GM18858 (cell line): ENCODE measurements around the gene NXT1.

ENCODE experiments used
- ATAC-seq: cut with Tn5 transposase; IDR thresholded peaks from one replicate; pipeline ENCODE4 v1.9.1; 2021; ENCODE audit not compliant: unreplicated experiment

The NXT1 gene

GRCh38 chr20:23386304-23387117 is 35.9 kb downstream of the NXT1 start:
- ATAC-seq = no peak

- ATAC-seq = no peak
Observed at GRCh38 chr20:23387118-23387443, 36.5 kb downstream of the NXT1 start.

DNA sequence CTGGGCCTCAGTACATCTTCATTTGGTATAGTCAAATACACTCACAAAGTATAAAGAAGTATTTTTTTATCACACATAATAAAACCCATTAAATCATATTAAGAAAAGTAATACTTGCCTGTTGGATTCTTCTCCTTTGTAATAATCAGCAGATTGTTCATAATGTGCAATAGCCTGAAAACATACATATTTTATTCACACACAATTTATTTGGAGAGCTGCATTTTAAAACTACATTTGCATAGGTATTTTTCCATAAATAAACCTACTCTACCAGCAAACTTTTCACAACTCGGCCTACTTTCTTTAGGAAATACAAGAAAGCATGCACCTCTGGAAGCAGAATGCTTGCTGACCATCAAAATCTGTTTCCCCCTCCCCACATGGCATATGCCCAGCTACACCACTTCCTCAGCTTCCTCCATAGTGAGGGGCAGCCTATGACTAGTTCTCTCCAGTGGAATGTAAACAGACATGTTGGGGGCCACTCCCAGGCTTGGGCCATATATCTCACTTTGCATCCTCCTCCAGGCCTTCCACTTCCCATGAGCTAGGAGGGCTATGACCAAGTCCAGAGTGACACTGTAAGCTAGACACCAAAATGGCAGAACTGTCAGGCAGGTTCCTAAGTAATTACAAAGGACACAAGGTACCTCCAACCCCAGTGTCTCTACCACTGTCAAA is 39.6 kb downstream of the NXT1 start:
- no peak for ATAC-seq

DNA sequence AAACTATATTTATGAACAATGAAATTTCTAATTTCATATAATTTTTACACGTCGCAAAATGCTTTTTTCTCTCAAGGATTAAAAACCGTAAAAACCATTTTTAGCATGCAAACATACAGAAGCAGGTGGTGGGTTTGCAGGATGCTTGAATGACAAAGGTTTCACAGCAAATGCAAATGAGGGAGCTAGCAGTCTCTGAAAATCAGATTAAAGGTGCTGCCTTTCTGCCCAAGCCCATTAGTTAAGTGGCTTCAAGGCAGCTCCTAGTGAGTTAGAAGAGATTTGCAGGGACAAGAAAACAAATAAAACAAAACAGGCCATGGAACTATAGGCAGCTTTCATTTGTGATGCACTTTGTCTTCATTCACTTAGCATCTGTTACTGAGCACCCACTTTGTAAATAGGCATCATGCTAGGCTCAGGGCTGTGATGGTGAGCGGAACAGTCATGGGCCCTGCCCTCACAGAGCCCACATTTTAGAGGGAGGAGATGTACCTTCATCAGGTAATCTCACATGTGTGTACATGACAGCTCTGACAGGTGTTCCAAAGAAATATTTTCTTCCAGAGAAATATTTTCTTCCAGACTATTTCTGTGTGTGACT is 41.2 kb downstream of the NXT1 start:
- ATAC-seq = no peak

DNA sequence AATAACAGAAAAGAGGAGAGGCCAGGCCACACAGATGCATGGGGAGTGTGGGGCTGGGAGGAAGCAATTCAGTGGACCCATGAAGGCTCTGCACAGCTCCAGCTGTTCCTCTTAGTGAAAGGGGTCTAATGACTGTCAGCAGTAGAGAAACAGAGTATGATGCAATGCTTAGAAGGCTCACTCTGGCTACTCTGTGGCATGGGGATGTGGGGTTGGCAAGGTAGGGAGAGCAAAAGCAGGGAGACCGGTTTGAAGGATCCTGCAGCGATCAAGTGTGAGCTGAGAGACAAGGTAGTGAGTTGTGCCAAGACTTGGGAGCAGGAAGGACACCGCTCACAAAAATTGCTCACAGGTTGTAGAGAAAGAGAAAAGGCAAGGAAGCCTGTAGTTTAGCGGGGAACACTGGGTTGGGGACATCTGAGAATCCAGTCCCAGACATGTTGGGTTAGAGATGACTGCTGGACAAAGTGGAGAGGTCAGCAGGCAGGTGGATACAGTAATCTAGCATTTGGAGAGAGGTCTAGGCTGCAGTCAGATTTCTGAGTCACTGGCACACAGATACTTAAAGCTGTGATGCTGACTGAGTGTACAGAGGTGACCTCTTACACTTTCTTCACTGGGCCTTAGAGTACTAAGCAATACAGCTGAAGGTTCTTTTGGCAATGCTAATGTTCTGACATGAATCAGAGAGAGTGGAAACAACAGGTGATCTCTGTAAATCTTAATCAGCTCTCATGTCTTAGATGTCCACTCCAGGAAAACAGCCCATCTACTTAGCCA is 43.6 kb downstream of the NXT1 start:
- ATAC-seq = no peak

GRCh38 chr20:23396950-23397627 is 46.5 kb downstream of the NXT1 start:
- no peak for ATAC-seq

DNA sequence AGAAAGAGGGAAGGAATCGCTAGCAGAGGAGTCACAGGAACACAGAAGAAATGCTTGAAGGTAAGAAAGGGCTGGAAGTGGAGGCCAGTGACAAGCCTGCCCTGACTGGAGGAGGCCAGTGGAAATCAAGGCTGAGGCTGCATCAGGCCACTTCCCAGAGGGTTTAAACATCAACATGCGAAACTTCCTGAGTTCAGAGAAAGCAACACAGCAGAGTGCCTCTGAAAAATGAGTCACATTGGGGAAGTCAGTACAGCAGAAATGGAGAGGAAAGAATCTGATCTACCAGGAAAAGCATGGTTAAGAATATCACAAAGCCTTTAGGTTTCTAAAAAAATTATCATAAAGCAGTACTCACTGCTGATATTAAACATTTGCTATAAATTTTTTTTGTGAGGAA is 47.4 kb downstream of the NXT1 start:
- no peak for ATAC-seq

GRCh38 chr20:23399568-23400241 is 49.1 kb downstream of the NXT1 start:
- ATAC-seq = no peak

DNA sequence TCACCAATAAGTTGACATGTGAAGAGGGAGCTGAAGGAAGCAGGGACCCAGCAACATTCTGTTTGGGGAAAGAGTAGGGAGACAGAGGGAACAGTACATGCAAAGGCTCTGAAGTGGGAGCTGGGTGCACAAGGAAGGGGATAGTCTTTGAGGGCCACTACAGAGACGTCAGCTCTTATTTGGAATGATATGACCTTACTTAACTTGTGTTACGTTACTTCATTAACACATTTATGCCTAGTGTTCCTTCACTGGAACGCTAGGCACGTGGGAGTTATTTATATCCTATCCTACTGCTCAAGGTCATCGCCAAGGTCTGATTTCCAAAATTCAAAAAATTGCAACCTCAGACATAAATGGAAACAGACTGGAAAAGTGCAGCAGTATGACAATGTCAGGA is 50.5 kb downstream of the NXT1 start:
- no peak for ATAC-seq

DNA sequence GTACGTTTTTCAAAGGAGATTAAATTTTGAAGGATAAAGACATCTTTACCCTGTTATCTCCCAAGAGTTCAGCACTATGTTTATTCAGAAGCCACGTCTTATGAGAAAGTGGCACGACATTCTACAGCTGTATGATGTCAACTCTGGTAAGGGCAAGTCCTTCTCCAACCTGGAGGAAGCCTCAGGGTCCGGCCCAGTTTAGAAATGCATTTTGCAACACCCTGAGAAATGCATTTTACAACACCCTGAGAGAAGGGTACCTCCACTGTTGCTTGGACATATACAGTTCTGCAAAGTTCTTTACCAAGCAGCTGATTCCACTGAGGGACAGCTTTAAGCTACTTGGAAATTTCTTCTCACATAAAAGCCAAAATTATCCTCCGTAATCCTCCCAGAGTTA is 53.2 kb downstream of the NXT1 start:
- no peak for ATAC-seq

GRCh38 chr20:23404196-23404595 is 53.6 kb downstream of the NXT1 start:
- ATAC-seq = no peak
